Mucosa of stomach (tissue), 1 donor: ENCODE data around the gene CELF2.

Experiments
- H3K27me3 ChIP-seq: one replicate; pipeline ENCODE4 v1.7.0; 2013; ENCODE audit warnings: mild to moderate bottlenecking, low read length; ENCODE audit not compliant: control insufficient read depth, insufficient read depth
- H3K36me3 ChIP-seq: one replicate; pipeline ENCODE4 v1.7.0; 2013; ENCODE audit warnings: low read length; ENCODE audit not compliant: control insufficient read depth, insufficient read depth
- H3K4me1 ChIP-seq: one replicate; pipeline ENCODE4 v1.7.0; 2013; ENCODE audit warnings: mild to moderate bottlenecking, low read length; ENCODE audit not compliant: control insufficient read depth, insufficient read depth
- H3K4me3 ChIP-seq: one replicate; pipeline ENCODE4 v1.7.0; 2013; ENCODE audit warnings: low read length
- H3K9ac ChIP-seq: one replicate; pipeline ENCODE4 v1.7.0; 2013; ENCODE audit warnings: mild to moderate bottlenecking, low read length, moderate library complexity
- H3K9me3 ChIP-seq: one replicate; pipeline ENCODE4 v1.7.0; 2013; ENCODE audit warnings: mild to moderate bottlenecking, low read length, moderate library complexity; ENCODE audit not compliant: control insufficient read depth
- donor health status: Pancreatic carcinoma.

The CELF2 gene

GRCh38 chr10:11386044-11386443, 368.4 kb downstream of the CELF2 start:
- H3K4me3 ChIP-seq: no peak overlapping the region
- H3K27me3 ChIP-seq: no peaks in the 10 kb centered on the region

More at GRCh38 chr10:11386044-11386443, 368.4 kb downstream of the CELF2 start:
- Histone ChIP-seq H3K4me1 (no peaks in the 10 kb centered on the region), H3K9me3 (no peaks in the 10 kb centered on the region), H3K36me3 (no peaks in the 10 kb centered on the region), H3K9ac (no peak overlapping the region)
